Measurements from ENCODE around the gene SLC5A4.

- no peak for TF ChIP-seq CTCF (IDR thresholded peaks at IDR 0.05; ENCODE audit: insufficient read depth, low read length, poor library complexity, severe bottlenecking)
- no peak for TF ChIP-seq EZH2phosphoT487 (conservative IDR thresholded peaks at IDR 0.05; ENCODE audit: low read length)
Measured at GRCh38 chr22:32261306-32261705, 6.2 kb upstream of the SLC5A4 start.

Measured in SU-DHL-6 (cell line).